GM19395 (cell line): ENCODE results near the gene GMPPA.

ENCODE experiments used
- ATAC-seq: cut with Tn5 transposase; IDR thresholded peaks from one replicate; pipeline ENCODE4 v1.9.1; 2021; ENCODE audit warnings: mild to moderate bottlenecking, moderate library complexity; ENCODE audit not compliant: unreplicated experiment

The GMPPA gene

GRCh38 chr2:219501849-219502248, 3.2 kb downstream of the GMPPA start:
- ATAC-seq, result no peak

GRCh38 chr2:219502618-219503017, 3.9 kb downstream of the GMPPA start:
- ATAC-seq, result no peak

DNA sequence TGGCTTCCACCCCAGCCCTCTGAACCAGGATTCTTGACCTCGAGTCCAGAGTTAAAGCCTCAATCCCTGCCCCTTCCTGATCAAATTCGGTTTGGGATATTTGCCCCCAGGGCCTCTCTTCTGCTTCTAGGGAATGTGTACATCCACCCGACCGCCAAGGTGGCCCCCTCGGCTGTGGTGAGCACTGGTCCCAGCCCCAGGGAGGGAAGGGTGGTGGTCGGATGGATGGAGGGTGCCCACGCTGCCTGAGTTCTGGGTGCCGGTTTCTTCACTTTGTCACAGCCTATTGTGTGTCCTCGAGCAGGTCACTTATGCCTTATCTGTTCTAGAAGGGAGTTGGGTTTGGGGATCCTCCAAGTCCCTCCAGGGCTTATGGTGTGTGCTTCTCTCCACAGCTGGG, 6.9 kb downstream of the GMPPA start:
- ATAC-seq, result no peak

DNA sequence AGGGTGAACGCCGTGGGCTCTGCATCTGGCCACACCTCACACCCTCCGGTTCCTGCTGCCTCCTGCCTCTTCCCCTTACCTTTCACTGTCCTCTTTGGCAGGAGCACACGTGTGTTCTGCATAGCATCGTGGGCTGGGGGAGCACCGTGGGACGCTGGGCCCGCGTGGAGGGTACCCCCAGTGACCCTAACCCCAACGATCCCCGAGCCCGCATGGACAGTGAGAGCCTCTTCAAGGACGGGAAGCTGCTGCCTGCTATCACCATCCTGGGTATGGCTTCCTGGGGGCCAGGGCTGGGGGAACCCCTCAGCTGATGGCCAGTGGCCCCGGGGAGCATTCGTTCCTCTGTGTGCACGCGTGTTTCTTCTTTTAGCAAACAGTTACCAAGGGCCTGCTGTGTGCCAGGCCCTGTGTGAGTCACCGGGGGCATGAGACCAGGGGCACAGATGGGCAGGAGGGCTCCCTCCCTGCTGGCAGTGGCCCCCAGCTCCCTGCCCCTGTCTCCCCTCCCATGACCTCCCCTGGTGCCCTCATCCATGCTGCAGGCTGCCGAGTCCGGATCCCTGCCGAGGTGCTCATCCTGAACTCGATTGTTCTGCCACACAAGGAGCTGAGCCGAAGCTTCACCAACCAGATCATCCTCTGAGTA, 7.6 kb downstream of the GMPPA start:
- ATAC-seq, result no peak

DNA sequence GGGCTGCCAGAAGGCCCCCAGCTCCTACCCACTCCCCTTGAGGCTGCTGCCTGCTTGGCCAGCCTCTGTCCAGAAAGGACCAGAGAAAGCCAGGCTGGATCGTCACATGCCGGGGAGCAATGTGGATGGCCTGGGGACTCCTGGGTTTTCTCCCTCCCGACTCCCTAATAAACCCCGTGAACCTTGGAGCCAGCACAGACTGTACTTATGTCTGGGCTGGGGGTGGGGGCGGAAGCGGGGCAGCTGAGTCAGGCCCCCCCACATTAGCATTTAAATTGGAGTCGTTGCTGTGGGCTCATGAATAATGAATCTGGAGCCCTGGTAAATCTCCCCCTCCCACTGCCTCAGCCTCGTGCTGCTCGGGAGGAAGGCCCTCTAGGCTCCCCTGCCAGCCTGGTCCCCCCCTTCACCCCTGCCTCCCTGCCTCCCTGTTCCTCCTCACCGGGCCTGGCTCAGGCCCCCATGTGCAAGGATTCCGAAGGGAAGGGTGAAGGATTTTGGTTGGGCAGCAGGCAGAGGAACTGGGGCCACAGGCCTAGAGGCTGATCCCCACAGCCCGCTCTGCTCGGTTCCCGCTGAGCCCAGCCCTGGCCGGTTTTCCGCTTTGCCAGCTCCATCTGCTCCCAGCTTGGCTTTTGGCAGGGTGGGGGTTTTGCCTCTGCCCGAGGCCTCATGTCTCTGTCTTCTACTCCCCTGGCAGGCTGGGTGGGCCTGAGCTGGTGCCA, 8.3 kb downstream of the GMPPA start:
- ATAC-seq, result no peak

DNA sequence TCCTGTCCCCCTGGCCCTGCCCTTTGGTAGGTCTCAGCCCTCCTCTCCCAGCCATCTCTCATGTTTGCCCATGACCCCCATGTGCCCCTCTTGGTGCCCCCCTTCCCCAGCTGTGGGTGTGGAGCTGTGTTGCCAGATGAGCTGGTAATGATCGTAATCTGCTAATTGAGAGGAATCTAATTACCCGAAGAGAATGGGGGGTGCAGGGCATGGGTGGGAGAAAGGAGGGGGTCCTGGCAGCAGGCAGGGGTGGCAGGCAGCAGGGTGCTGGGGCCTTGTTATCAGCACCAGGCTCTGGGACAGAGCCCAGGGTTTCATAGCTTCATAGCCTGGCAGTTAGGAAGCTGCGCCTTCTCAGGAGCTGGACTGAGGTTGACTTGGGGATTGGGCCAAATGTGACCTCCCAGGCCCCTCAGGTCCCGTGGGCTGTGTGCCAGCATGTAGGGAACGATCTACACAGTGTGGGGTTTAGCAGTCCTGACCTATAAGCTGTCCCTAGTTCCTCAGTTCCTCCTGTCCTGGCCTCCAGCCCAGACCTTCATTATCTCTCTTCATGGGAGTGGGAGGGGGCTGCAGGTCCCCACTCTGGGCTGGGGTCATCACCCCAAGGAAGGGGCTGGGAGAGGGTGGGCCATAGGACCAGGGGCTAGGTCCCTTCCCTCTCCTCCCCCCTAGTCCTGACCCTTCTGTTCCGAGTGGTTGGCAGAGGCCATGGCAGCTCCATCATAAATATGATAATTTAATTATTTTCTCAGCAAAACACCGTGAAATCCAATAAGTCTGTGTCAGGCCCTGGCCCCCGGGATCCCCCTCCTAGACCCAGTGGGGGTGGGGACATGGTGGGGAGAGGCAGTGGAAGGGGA, 9.1 kb downstream of the GMPPA start:
- no peak for ATAC-seq

GRCh38 chr2:219508444-219508734, 9.7 kb downstream of the GMPPA start:
- no peak for ATAC-seq

- peak; percentile 26 for ATAC-seq
These were observed 10.5 kb downstream of the GMPPA start for GRCh38 chr2:219508971-219509779.

DNA sequence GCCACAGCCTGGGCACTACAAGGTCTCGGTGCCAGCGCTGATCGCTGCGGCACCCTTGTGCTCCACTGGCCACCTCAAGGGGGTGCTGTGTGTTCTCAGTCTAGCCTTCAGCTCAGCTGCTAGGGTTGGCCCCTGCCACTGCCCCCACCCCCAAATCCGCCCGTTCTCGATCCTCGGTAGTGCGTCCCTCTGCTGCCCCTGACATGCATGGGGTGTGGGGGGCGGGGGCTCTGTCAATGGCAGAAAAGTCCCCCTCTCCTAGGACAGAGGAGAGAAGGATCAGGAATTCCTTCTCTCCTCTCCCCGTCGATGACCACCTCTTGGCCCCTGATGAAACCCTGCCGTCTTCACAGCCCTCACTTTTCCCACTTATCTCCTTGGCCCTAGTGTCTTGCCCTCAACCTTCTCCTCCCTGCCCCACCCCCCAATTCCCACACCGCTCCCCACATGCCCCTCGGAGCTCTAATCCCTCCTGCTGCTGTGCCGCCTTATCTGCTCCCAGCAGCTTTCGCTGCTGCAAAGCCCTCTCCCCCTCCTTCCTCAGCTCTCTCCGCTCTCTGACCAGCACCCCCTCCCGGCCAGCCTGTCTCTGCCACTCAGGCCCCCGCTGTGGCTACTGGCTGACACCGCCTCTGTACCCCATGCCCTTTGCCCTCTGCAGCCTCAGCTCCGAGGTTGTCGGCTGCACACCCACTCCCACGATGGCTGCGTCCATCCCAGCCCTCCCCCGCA, 11.3 kb downstream of the GMPPA start:
- ATAC-seq, result peak; percentile 74

- no peak for ATAC-seq
These were observed 11.9 kb downstream of the GMPPA start for GRCh38 chr2:219510512-219511135.

GRCh38 chr2:219511547-219512325, 13.0 kb downstream of the GMPPA start:
- no peak for ATAC-seq

- ATAC-seq, result no peak
These were observed 14.0 kb downstream of the GMPPA start for GRCh38 chr2:219512524-219513216.

- no peak for ATAC-seq
These were observed 15.1 kb downstream of the GMPPA start for GRCh38 chr2:219513787-219514186.

DNA sequence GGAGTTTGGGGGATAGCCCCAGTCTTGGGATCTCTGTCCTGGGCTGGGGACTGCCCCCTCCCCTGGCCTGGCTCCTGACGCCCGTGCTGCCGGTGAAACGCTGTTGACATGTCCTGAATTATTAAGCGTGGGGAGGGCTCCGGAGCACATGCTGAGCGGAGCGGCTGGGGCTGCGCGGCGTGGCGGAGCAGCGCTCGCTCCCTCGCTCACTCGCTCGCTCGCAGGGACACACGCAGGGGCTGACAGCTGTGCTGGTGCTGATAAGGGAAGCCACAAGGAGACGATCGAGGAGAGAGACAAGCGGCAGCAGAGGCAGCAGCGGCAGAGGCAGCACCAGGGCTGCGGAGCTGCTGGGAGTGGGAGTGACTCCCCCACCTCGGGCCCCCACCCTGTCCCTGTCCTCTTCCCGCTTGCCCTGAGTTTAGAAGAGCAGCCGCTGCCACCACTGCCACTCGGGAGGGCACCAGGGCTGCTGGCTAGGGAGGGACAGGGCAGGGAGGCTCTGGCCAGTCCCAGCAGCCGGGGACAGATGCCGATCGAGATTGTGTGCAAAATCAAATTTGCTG, 15.6 kb downstream of the GMPPA start, which contains the start of gene ASIC4:
Gene ASIC4, plus strand, starts transcription at position 287 of the 566 bp plus-strand sequence. Its CDS starts 243 bp downstream, at position 530.
- no peak for ATAC-seq

DNA sequence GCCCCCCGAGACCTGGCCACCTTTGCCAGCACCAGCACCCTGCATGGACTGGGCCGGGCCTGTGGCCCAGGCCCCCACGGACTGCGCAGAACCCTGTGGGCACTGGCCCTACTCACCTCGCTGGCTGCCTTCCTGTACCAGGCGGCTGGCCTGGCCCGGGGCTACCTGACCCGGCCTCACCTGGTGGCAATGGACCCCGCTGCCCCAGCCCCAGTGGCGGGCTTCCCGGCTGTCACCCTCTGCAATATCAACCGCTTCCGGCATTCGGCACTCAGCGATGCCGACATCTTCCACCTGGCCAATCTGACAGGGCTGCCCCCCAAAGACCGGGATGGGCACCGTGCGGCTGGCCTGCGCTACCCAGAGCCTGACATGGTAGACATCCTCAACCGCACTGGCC, 16.1 kb downstream of the GMPPA start:
- no peak for ATAC-seq

DNA sequence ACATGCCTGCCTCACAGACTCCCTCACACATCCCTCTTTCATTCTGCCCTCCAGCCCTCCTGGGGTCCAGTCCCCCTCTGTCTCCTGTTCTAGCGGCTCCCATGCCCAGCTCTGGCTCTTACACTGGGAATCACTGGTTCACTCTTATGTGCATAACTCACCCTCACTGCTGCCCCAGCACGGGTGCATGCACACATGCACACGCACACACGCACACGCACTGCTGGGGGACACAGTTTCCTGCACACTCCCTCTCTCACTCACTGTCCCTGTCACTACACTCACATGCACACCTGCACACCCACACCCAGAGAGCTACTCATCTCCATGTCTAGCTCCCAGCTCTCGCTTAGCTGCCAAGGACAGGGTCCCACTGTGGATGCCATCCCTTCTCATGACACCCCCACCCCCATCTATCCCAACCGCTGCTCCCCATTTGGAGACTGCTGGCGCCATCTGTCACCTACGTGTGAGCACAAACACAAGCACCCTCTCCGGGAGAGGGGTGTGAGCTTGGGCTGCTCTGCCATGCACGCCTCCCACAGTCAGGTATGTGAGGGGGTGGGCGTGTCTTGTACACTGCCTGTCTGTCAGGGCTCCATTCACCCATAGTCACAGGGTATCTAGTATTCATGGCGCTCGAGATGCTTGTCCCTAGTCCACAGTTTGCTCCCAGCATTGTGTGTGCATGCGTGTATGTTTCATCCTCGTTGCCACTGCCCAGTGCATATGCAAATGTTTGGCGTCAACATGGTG, 17.4 kb downstream of the GMPPA start:
- no peak for ATAC-seq

DNA sequence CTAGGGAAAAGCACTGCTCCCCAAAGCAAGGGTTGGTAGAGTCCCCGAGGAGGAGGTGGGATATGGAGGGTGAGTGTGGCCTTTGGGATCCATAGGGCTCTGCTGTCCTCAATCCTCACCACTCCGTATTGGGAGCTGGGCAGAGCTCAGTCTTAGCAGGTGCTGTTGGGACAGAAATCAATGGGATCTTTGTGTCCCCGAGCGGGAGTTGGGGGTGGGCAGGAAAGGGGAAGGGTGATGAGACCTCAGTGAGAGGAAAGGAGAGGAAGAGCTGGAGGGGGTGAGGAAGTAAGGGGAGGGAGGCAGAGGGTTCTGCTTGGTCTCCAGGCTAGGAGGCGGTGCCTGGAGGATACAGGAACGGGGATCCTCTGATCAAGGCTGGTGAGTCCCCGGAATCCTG, 18.2 kb downstream of the GMPPA start:
- ATAC-seq, result no peak
